ENCODE measurements around the gene PAN3. TPM values are rescaled to one million over a fixed set of nuclear protein-coding genes. Genes with fewer than 3 reads are reported as not detected.

Gene PAN3
- total and polyA plus RNA-seq, 9 donors, result 16.5 to 24.0 (median 18.7) TPM

GRCh38 chr13:28246891-28247290 lies 108.5 kb downstream of the PAN3 start:
- H3K9me3 ChIP-seq (replicated peaks; ENCODE audit: control insufficient read depth, low read depth, low read length), result no peaks in the 10 kb centered on the region
- no peak for DNase-seq
- H3K4me3 ChIP-seq (ENCODE audit: low read length), result no peak overlapping the region
- peaks cover 2% of the 10 kb centered on the region for H3K36me3 ChIP-seq (ENCODE audit: control insufficient read depth, insufficient read depth, low read length)
- no peaks in the 10 kb centered on the region for H3K27me3 ChIP-seq (ENCODE audit: control insufficient read depth, insufficient read depth, low read length)
- no CpG with 5 or more reads among the region's 2 CpGs for whole genome bisulfite sequencing (ENCODE audit: insufficient coverage)
- H3K27ac ChIP-seq (ENCODE audit: low read length), result no peak overlapping the region
- H3K4me1 ChIP-seq (ENCODE audit: control insufficient read depth, insufficient read depth, low read length), result no peaks in the 10 kb centered on the region

- Histone ChIP-seq H3K4me1 (ENCODE audit: control insufficient read depth, insufficient read depth, low read length) (no peaks in the 10 kb centered on the region), H3K27me3 (ENCODE audit: control insufficient read depth, insufficient read depth, low read length) (no peaks in the 10 kb centered on the region), H3K4me3 (ENCODE audit: low read length) (no peak overlapping the region), H3K9me3 (replicated peaks; ENCODE audit: control insufficient read depth, low read depth, low read length) (no peaks in the 10 kb centered on the region), H3K36me3 (ENCODE audit: control insufficient read depth, insufficient read depth, low read length) (peaks cover 2% of the 10 kb centered on the region), H3K27ac (ENCODE audit: low read length) (no peak overlapping the region)
- no peak for DNase-seq
- WGBS (ENCODE audit: insufficient coverage), result no CpG with 5 or more reads among the region's 1 CpG
Measured at GRCh38 chr13:28248080-28248479, 109.7 kb downstream of the PAN3 start.

GRCh38 chr13:28250542-28250941 lies 112.2 kb downstream of the PAN3 start:
- Histone ChIP-seq H3K4me1 (ENCODE audit: control insufficient read depth, insufficient read depth, low read length) (no peaks in the 10 kb centered on the region), H3K4me3 (ENCODE audit: low read length) (no peak overlapping the region), H3K36me3 (ENCODE audit: control insufficient read depth, insufficient read depth, low read length) (no peaks in the 10 kb centered on the region), H3K27me3 (ENCODE audit: control insufficient read depth, insufficient read depth, low read length) (no peaks in the 10 kb centered on the region), H3K9me3 (replicated peaks; ENCODE audit: control insufficient read depth, low read depth, low read length) (no peaks in the 10 kb centered on the region), H3K27ac (ENCODE audit: low read length) (no peak overlapping the region)
- no peak for DNase-seq
- WGBS (ENCODE audit: insufficient coverage), result 87% methylated on average over 8 of the region's 10 CpGs

GRCh38 chr13:28251466-28251865 lies 113.1 kb downstream of the PAN3 start:
- Histone ChIP-seq H3K4me1 (ENCODE audit: control insufficient read depth, insufficient read depth, low read length) (no peaks in the 10 kb centered on the region), H3K36me3 (ENCODE audit: control insufficient read depth, insufficient read depth, low read length) (no peaks in the 10 kb centered on the region), H3K27ac (ENCODE audit: low read length) (no peak overlapping the region), H3K4me3 (ENCODE audit: low read length) (no peak overlapping the region), H3K27me3 (ENCODE audit: control insufficient read depth, insufficient read depth, low read length) (no peaks in the 10 kb centered on the region), H3K9me3 (replicated peaks; ENCODE audit: control insufficient read depth, low read depth, low read length) (no peaks in the 10 kb centered on the region)
- peak; percentile 14 for DNase-seq
- 83% methylated on average over 1 of the region's 6 CpGs for WGBS (ENCODE audit: insufficient coverage)

- no peak overlapping the region for H3K4me3 ChIP-seq (ENCODE audit: low read length)
- H3K27ac ChIP-seq (ENCODE audit: low read length), result no peak overlapping the region
- H3K27me3 ChIP-seq (ENCODE audit: control insufficient read depth, insufficient read depth, low read length), result no peaks in the 10 kb centered on the region
- no peaks in the 10 kb centered on the region for H3K9me3 ChIP-seq (replicated peaks; ENCODE audit: control insufficient read depth, low read depth, low read length)
- no peaks in the 10 kb centered on the region for H3K4me1 ChIP-seq (ENCODE audit: control insufficient read depth, insufficient read depth, low read length)
- peaks cover 2% of the 10 kb centered on the region for H3K36me3 ChIP-seq (ENCODE audit: control insufficient read depth, insufficient read depth, low read length)
- no peak for DNase-seq
- WGBS (ENCODE audit: insufficient coverage), result no CpG with 5 or more reads among the region's 1 CpG
Measured at GRCh38 chr13:28252547-28252946, 114.2 kb downstream of the PAN3 start.

GRCh38 chr13:28257305-28257704 lies 119.0 kb downstream of the PAN3 start:
- H3K4me1 ChIP-seq (ENCODE audit: control insufficient read depth, insufficient read depth, low read length), result no peaks in the 10 kb centered on the region
- WGBS (ENCODE audit: insufficient coverage), result no CpG with 5 or more reads among the region's 4 CpGs
- peaks cover 9% of the 10 kb centered on the region for H3K36me3 ChIP-seq (ENCODE audit: control insufficient read depth, insufficient read depth, low read length)

GRCh38 chr13:28258417-28258816 lies 120.1 kb downstream of the PAN3 start:
- H3K27ac ChIP-seq (ENCODE audit: low read length), result no peak overlapping the region
- H3K9me3 ChIP-seq (replicated peaks; ENCODE audit: control insufficient read depth, low read depth, low read length), result no peaks in the 10 kb centered on the region
- H3K4me1 ChIP-seq (ENCODE audit: control insufficient read depth, insufficient read depth, low read length), result no peaks in the 10 kb centered on the region
- no peak for DNase-seq
- no peaks in the 10 kb centered on the region for H3K27me3 ChIP-seq (ENCODE audit: control insufficient read depth, insufficient read depth, low read length)
- no peak overlapping the region for H3K4me3 ChIP-seq (ENCODE audit: low read length)
- WGBS (ENCODE audit: insufficient coverage), result no CpG with 5 or more reads among the region's 3 CpGs
- H3K36me3 ChIP-seq (ENCODE audit: control insufficient read depth, insufficient read depth, low read length), result peaks cover 10% of the 10 kb centered on the region

More at GRCh38 chr13:28257305-28257704, 119.0 kb downstream of the PAN3 start:
- H3K27ac ChIP-seq (ENCODE audit: low read length), result no peak overlapping the region
- H3K4me3 ChIP-seq (ENCODE audit: low read length), result no peak overlapping the region
- no peak for DNase-seq
- H3K27me3 ChIP-seq (ENCODE audit: control insufficient read depth, insufficient read depth, low read length), result no peaks in the 10 kb centered on the region
- H3K9me3 ChIP-seq (replicated peaks; ENCODE audit: control insufficient read depth, low read depth, low read length), result no peaks in the 10 kb centered on the region

GRCh38 chr13:28267497-28267896 lies 129.2 kb downstream of the PAN3 start:
- no peaks in the 10 kb centered on the region for H3K9me3 ChIP-seq (replicated peaks; ENCODE audit: control insufficient read depth, low read depth, low read length)
- no peaks in the 10 kb centered on the region for H3K27me3 ChIP-seq (ENCODE audit: control insufficient read depth, insufficient read depth, low read length)
- no peak overlapping the region for H3K27ac ChIP-seq (ENCODE audit: low read length)
- H3K4me1 ChIP-seq (ENCODE audit: control insufficient read depth, insufficient read depth, low read length), result no peaks in the 10 kb centered on the region
- no peak overlapping the region for H3K4me3 ChIP-seq (ENCODE audit: low read length)
- DNase-seq, result no peak
- WGBS (ENCODE audit: insufficient coverage), result no CpG with 5 or more reads among the region's 4 CpGs
- peaks cover 13% of the 10 kb centered on the region for H3K36me3 ChIP-seq (ENCODE audit: control insufficient read depth, insufficient read depth, low read length)

GRCh38 chr13:28268800-28269223 lies 130.5 kb downstream of the PAN3 start:
- H3K4me1 ChIP-seq (ENCODE audit: control insufficient read depth, insufficient read depth, low read length), result no peaks in the 10 kb centered on the region
- no peaks in the 10 kb centered on the region for H3K27me3 ChIP-seq (ENCODE audit: control insufficient read depth, insufficient read depth, low read length)
- no peak overlapping the region for H3K4me3 ChIP-seq (ENCODE audit: low read length)
- no peak overlapping the region for H3K27ac ChIP-seq (ENCODE audit: low read length)
- peaks cover 11% of the 10 kb centered on the region for H3K36me3 ChIP-seq (ENCODE audit: control insufficient read depth, insufficient read depth, low read length)
- no peaks in the 10 kb centered on the region for H3K9me3 ChIP-seq (replicated peaks; ENCODE audit: control insufficient read depth, low read depth, low read length)
- peak; percentile 33 for DNase-seq

GRCh38 chr13:28271056-28271840 lies 132.9 kb downstream of the PAN3 start:
- no peak overlapping the region for H3K4me3 ChIP-seq (ENCODE audit: low read length)
- H3K36me3 ChIP-seq (ENCODE audit: control insufficient read depth, insufficient read depth, low read length), result peaks cover 13% of the 10 kb centered on the region
- H3K9me3 ChIP-seq (replicated peaks; ENCODE audit: control insufficient read depth, low read depth, low read length), result no peaks in the 10 kb centered on the region
- H3K4me1 ChIP-seq (ENCODE audit: control insufficient read depth, insufficient read depth, low read length), result no peaks in the 10 kb centered on the region
- DNase-seq, result no peak
- no CpG with 5 or more reads among the region's 2 CpGs for WGBS (ENCODE audit: insufficient coverage)
- H3K27ac ChIP-seq (ENCODE audit: low read length), result no peak overlapping the region
- no peaks in the 10 kb centered on the region for H3K27me3 ChIP-seq (ENCODE audit: control insufficient read depth, insufficient read depth, low read length)

GRCh38 chr13:28273919-28274318 lies 135.6 kb downstream of the PAN3 start:
- no peak for DNase-seq
- no peaks in the 10 kb centered on the region for H3K9me3 ChIP-seq (replicated peaks; ENCODE audit: control insufficient read depth, low read depth, low read length)
- H3K4me3 ChIP-seq (ENCODE audit: low read length), result no peak overlapping the region
- no peaks in the 10 kb centered on the region for H3K27me3 ChIP-seq (ENCODE audit: control insufficient read depth, insufficient read depth, low read length)
- peaks cover 12% of the 10 kb centered on the region for H3K36me3 ChIP-seq (ENCODE audit: control insufficient read depth, insufficient read depth, low read length)
- H3K27ac ChIP-seq (ENCODE audit: low read length), result no peak overlapping the region
- no peaks in the 10 kb centered on the region for H3K4me1 ChIP-seq (ENCODE audit: control insufficient read depth, insufficient read depth, low read length)
- no CpG with 5 or more reads among the region's 3 CpGs for WGBS (ENCODE audit: insufficient coverage)
